HT-29 (cell line): ENCODE results near the gene INPP5J. TPM values are rescaled to one million over a fixed set of nuclear protein-coding genes. Genes with fewer than 3 reads are reported as not detected.
"Not testable (repeated sequence)": the region's sequence is repeated elsewhere in the genome, so short reads cannot be mapped to it uniquely, and the experiment has no call there.

Experiments used
- DNase-seq: peaks from one replicate; pipeline ENCODE4 v3.0.0-alpha.2; 2015; ENCODE audit warnings: low spot score
- total RNA-seq: library from RNA; depleted of rRNA; stranded (reverse); fragments of >200 nt; shearing (Covaris generic); gene quantifications from 2 replicates; pipeline ENCODE4 v1.2.3, GENCODE V29; 2014

Gene INPP5J
- total RNA-seq, 1 experiment from 2014 or later = 1.8 TPM

GRCh38 chr22:31143537-31143936, 20.8 kb downstream of the INPP5J start:
- no peak for DNase-seq

- no peak for DNase-seq
Measured at GRCh38 chr22:31144223-31144622, 21.5 kb downstream of the INPP5J start.

GRCh38 chr22:31148488-31148887, 25.7 kb downstream of the INPP5J start:
- DNase-seq = no peak

DNA sequence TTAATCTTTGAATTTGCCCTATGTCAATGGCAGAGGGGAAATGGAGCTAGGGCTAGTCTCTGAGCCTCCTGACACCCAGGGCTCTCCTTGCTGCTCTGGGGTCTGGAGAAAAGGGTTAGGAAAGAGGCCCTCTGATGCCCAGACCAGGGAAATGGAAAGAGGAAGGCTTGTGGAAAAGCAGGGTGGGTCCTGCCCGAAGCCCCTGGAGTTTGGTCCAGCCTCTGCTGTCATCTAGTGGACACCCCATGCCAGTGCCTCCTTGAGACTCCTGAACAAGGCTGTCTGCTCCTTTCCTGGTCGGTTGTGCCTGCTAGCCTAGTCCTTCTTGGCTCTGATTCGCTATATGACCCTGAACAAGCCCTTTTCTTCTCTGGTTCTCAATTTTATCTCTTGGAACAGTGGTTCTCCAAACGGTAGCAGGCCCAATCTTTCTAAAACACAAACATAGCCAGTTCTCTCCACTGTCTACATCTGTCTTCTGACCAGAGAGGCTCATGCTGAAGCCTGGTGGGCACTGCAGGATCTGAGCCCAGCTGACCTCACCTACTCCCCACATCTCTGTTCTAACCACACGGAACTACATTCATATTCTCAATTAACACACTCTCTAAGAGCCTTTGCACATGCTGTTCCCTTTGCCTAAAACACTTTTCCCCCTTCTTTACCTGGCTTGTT, 26.3 kb downstream of the INPP5J start:
- DNase-seq = peak; percentile 70

DNA sequence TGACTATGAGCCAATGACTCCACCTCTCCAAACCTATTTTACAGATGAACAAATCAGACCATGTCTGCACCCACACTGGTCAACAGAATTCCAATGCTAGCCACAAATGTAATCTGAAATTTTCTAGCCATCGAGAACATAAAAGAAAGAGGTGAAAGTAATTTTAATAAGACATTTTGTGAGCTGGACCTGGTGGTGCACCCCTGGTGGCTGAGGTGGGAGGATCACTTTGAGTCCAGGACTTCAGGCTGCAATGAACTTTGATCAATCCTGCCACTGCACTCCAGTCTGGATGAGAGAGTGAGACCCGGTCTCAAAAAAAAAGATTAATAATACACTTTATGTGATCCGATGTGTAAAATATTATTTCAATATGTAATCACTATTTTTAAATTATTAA, 27.8 kb downstream of the INPP5J start:
- DNase-seq = no peak

DNA sequence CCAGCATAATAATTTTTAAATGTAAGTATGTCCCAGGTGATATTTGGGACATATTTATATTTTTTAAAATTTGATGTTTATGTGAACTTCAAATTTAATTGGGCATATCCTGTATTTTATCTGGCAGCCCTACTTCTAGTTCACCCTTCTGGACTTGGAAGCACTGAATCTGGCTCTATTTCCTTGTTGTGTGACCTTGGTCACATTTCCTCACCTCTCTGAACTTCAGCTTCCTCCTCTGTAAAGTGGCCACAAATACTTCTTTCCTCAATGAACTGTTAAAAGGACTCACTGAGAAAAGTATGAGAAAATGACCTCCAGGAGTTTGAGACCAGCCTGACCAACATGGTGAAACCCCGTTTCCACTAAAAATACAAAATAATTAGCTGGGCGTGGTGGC, 29.1 kb downstream of the INPP5J start:
- no peak for DNase-seq

DNA sequence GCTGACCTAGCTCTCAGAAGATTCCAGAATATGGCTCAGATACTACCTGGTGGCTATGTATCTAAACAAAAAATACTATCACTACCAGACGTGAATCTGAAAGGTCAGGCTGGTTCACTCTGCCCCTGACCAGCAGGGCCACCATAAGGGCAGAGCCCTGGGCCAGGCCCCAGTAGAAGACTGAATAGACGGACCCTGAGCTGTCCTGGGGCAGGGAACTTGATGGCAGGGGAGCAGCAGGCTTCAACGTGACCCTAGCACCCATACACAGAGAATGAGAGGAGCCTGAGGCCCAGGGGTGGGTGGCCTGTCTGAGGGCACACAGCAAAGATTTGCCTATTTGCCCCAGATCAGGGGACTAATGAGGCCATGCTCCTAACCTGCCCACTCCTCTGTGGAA, 30.6 kb downstream of the INPP5J start:
- DNase-seq = no peak

GRCh38 chr22:31154975-31155374, 32.2 kb downstream of the INPP5J start:
- no peak for DNase-seq

- DNase-seq = no peak
Measured at GRCh38 chr22:31155422-31155821, 32.7 kb downstream of the INPP5J start.

DNA sequence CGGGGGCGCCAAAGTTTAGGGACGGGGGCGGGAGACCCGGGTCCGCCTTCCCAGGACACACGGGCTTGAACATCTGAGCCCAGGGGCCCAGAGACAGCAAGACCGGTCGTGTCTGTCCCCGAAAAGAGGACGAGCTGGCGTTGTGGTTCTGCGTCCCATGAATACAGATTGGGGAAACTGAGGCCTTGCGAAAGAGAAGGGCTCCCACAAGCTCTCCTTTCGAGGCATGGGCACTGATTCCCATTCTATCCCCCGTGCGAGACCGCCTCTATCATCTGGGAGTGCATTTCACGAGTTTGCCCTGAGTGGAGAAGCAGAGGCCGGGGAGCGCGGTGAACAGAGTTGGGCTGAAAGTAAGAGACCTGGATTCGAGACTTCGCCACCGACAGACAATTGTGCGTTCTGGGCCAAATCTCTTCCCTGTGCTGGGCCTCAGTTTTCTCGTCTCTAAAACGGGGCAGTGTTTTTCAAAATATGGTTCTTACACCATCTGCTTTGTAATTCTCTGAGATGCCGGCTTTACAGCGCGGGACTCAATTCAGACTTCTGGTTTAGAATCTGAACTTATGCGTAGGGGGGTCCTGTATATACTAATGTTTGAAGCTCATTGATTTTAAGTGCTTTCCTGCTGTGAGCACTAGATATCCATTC, 37.7 kb downstream of the INPP5J start:
- DNase-seq = no peak

- DNase-seq = no peak
Measured at GRCh38 chr22:31161386-31161785, 38.6 kb downstream of the INPP5J start.

DNA sequence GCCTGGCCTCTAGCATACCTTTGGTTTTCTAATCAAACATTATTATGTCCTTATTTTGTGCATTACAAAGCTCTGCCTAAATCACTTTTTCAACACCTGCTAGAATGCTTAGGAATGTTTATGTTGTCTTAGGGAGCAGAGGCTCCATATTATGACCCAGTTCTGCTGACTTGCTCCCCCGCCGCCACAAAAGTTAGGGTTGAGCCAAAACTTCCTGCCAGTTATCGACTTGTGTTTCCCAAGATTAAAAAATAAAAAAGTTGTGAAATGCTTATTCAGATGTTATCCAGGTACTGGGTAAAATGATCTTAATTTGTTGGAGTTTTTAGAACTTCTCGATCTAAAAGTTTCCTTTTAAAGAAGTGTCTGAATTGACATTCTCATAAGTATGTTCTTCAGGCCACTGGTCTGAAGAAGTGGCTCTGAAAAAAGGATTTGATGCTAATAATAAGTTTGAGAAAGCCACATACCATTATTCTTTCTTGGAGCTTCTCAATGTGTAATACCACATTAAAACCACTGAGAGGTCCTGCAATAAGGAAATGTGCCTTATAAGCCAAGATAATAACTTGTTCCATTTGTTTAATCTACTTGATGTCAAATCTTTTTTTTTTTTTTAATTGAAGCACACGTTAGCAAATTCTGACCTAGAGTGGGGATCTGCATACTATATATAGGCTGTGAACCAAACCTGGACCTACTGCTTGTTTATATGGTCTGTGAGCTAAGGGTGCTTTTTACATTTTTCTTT, 39.4 kb downstream of the INPP5J start:
- DNase-seq = no peak

GRCh38 chr22:31170971-31171370, 48.2 kb downstream of the INPP5J start:
- no peak for DNase-seq

DNA sequence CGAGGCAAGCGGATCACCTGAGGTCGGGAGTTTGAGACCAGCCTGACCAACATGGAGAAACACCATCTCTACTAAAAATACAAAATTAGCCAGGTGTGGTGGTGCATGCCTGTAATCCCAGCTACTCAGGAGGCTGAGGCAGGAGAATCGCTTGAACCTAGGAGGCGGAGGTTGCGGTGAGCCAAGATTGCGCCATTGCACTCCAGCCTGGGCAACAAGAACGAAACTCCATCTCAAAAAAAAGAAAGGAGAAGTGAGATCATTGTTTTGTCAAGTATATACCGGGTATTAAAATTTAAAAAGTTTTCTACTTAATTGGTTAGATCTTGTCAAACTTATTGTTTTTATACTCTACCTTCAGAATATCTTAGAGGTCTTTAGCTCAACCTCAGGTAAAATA, 49.0 kb downstream of the INPP5J start:
- not testable (repeated sequence) for DNase-seq

DNA sequence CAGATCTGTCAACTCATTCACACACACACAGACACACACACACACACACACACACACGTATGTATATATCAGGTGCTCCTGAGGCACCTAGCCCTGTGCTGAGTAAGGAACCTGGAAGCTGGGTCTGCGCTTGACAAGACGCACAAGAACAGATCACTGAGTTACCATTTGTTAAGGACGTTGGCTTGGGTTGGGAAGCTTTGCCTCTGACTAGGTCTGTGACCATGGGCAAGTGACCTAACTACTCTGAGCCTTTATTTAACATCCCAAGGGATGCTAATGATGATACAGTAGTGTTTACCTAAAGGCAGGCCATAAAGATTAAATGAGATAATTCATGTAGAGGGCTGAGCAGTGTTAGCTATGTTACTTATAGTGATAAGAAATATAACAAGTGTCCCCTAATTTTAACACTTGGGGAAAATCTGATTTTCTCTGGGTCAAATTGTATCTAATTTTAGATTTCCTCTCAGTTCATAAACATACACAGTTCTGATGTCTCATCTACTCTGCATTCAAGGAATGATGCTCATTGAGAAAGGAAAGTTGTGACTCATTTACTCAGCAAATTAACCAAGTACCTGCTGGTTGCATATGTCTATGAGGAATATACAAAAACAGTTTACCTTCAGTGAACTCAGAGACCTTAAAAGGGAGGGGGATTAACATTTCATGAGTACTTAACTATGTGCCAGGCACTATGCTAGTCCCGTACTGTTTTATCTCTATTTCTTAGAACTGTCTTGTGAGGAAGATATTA, 50.8 kb downstream of the INPP5J start:
- DNase-seq = no peak

DNA sequence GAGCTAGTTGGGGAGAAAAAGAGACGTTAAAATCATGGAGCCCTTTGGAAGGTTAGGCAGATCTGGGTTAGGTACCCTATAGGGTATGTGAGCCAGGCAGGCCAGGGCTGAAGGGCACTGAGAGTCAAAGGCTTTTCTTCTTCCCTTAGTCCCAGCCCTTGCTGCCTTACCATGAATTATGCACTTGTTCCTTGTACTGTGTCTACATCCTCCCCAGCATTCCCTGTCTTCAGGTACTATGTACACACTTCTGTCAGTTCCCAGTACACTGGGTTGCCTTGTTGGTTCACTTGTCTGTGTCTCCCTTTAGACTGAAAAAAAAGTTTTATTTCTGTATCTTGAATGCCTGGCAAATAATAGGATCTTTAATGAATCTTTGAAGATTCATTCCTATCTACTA, 54.2 kb downstream of the INPP5J start:
- no peak for DNase-seq

GRCh38 chr22:31177420-31178162, 54.8 kb downstream of the INPP5J start:
- no peak for DNase-seq

DNA sequence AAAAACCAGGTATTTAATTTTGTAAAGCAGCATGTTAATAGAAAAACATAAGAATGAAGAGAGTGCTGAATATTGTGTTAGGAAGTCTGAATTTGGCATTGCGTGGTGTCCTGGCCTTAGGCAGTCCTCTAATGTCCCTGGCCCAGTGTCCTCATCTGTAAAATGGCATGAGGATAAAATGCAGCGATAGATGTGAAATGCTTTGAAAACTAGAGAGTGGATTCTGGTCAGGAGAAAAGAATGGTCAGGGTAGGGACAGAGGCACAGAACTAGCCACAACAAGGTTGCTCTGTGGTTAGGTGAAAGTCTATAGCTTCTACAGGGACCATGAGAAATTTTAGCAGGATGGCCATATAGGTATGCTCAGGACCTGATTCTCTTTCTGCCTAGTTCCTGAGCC, 56.1 kb downstream of the INPP5J start:
- no peak for DNase-seq

GRCh38 chr22:31179345-31179744, 56.6 kb downstream of the INPP5J start:
- DNase-seq = no peak

GRCh38 chr22:31184015-31184414, 61.2 kb downstream of the INPP5J start:
- no peak for DNase-seq
